HG02938 (cell line): ENCODE measurements around the gene ELF3.
A peak's percentile ranks its signal among the peaks of the same experiment; 100 is the strongest.
"Not testable (repeated sequence)": the region's sequence is repeated elsewhere in the genome, so short reads cannot be mapped to it uniquely, and the experiment has no call there.

ENCODE experiments used
- ATAC-seq: cut with Tn5 transposase; IDR thresholded peaks from one replicate; pipeline ENCODE4 v1.9.1; 2021; ENCODE audit warnings: mild to moderate bottlenecking, moderate library complexity; ENCODE audit not compliant: unreplicated experiment

Gene ELF3

GRCh38 chr1:202034149-202034682, 23.8 kb downstream of the ELF3 start:
- ATAC-seq, result no peak

- no peak for ATAC-seq
Observed at GRCh38 chr1:202034683-202035462, 24.5 kb downstream of the ELF3 start.

- ATAC-seq, result no peak
Observed at GRCh38 chr1:202036595-202037387, 26.4 kb downstream of the ELF3 start.

GRCh38 chr1:202037706-202038296, 27.4 kb downstream of the ELF3 start:
- no peak for ATAC-seq

- peak; percentile 70 for ATAC-seq
Observed at GRCh38 chr1:202038688-202039346, 28.4 kb downstream of the ELF3 start.

GRCh38 chr1:202045705-202046104, 35.3 kb downstream of the ELF3 start:
- no peak for ATAC-seq

GRCh38 chr1:202046227-202046626, 35.8 kb downstream of the ELF3 start:
- no peak for ATAC-seq

GRCh38 chr1:202046748-202047708, 36.6 kb downstream of the ELF3 start:
- ATAC-seq, result no peak

GRCh38 chr1:202047977-202048376, 37.6 kb downstream of the ELF3 start:
- ATAC-seq, result no peak

- no peak for ATAC-seq
Observed at GRCh38 chr1:202049129-202049528, 38.7 kb downstream of the ELF3 start.

- ATAC-seq, result no peak
Observed at GRCh38 chr1:202054094-202054493, 43.7 kb downstream of the ELF3 start.

- ATAC-seq, result not testable (repeated sequence)
Observed at GRCh38 chr1:202054673-202055072, 44.3 kb downstream of the ELF3 start.

- no peak for ATAC-seq
Observed at GRCh38 chr1:202056644-202057334, 46.4 kb downstream of the ELF3 start.

GRCh38 chr1:202057335-202057704, 46.9 kb downstream of the ELF3 start:
- ATAC-seq, result not testable (repeated sequence)

GRCh38 chr1:202058001-202058908, 47.9 kb downstream of the ELF3 start:
- ATAC-seq, result no peak

GRCh38 chr1:202061055-202061454, 50.7 kb downstream of the ELF3 start:
- no peak for ATAC-seq

- ATAC-seq, result not testable (repeated sequence)
Observed at GRCh38 chr1:202061787-202062186, 51.4 kb downstream of the ELF3 start.

GRCh38 chr1:202062636-202063035, 52.2 kb downstream of the ELF3 start:
- ATAC-seq, result not testable (repeated sequence)
